T-helper 1 cell treated with Interleukin-12 subunit alpha and Interleukin-12 subunit beta and Interleukin-4 antibody, amounts not matched to agents 30 μg/mL and 1 μg/mL, for 36 hours (primary cell): ENCODE measurements around the gene STARD5.
"Not testable (repeated sequence)": the region's sequence is repeated elsewhere in the genome, so short reads cannot be mapped to it uniquely, and the experiment has no call there.

Source experiments
- H3K27ac Mint-ChIP-seq: one replicate; pipeline ENCODE4 v1.8.0; 2021; ENCODE audit warnings: mild to moderate bottlenecking, mixed read lengths
- H3K27me3 Mint-ChIP-seq: one replicate; pipeline ENCODE4 v1.8.0; 2021; ENCODE audit warnings: low read depth, mixed read lengths
- H3K36me3 Mint-ChIP-seq: one replicate; pipeline ENCODE4 v1.8.0; 2021; ENCODE audit warnings: low read depth, mixed read lengths
- H3K4me1 Mint-ChIP-seq: one replicate; pipeline ENCODE4 v1.8.0; 2021; ENCODE audit warnings: low read depth, mixed read lengths
- H3K4me3 Mint-ChIP-seq: one replicate; pipeline ENCODE4 v1.8.0; 2021; ENCODE audit warnings: mild to moderate bottlenecking, moderate library complexity, mixed read lengths
- H3K9me3 Mint-ChIP-seq: one replicate; pipeline ENCODE4 v1.8.0; 2021; ENCODE audit warnings: mixed read lengths

The STARD5 gene, protein sequence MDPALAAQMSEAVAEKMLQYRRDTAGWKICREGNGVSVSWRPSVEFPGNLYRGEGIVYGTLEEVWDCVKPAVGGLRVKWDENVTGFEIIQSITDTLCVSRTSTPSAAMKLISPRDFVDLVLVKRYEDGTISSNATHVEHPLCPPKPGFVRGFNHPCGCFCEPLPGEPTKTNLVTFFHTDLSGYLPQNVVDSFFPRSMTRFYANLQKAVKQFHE

GRCh38 chr15:81323944-81324881, at the start of gene STARD5:
TSS of gene STARD5 (minus strand) at chr15:81324141. CDS start at chr15:81324099, 42 bp downstream.
- H3K36me3 Mint-ChIP-seq = peaks cover 3% of the 10 kb centered on the region
- H3K9me3 Mint-ChIP-seq = no peaks in the 10 kb centered on the region
- no peaks in the 10 kb centered on the region for H3K27me3 Mint-ChIP-seq
- peak within 1 kb of the TSS; percentile 88 for H3K27ac Mint-ChIP-seq
- peaks cover 22% of the 10 kb centered on the region for H3K4me1 Mint-ChIP-seq
- peak within 1 kb of the TSS; percentile 98 for H3K4me3 Mint-ChIP-seq

DNA sequence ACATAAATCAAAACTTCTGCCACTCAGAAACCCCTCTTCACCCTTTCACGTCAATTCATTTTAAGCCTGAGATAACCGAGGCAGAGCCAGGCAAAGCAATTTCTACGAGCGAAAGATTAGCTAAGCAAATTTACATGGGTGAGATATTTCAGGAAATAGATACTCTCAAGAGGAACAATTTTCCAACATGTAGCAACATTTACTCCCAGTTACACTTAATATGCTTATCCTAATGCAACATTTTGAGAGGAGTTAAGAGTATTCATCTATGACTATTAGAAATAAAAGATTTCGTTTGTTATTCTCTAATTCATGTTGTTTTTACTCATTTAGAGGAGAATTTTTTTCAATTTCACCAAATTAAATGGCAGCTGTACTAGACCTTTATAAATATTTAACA, 49.2 kb upstream of the STARD5 start:
- Mint-ChIP-seq H3K4me3 (no peak overlapping the region), H3K9me3 (no peaks in the 10 kb centered on the region), H3K36me3 (no peaks in the 10 kb centered on the region), H3K4me1 (no peaks in the 10 kb centered on the region), H3K27ac (no peak overlapping the region), H3K27me3 (peaks cover 7% of the 10 kb centered on the region)

DNA sequence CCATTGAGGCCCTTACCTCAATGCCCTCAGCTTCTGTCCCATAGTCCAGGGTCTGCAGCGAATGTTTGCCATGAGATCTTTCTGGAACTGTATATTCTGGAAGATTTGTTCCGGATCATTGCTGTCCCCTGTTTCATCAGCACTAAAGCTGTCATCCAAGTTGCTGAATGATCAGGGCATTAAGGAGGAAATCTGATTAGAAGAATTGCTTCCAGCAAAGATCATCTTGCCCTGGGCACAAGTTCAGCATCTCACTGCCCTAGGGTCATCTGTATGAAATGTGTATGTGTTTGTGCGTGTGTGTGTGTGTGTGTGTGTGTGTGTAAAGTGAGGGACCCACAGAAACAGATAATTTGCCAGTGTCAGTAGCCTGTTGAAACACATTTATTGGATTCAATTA, 48.6 kb upstream of the STARD5 start:
- Mint-ChIP-seq H3K4me1 (no peaks in the 10 kb centered on the region), H3K4me3 (no peak overlapping the region), H3K27me3 (peaks cover 3% of the 10 kb centered on the region), H3K9me3 (no peaks in the 10 kb centered on the region), H3K36me3 (no peaks in the 10 kb centered on the region), H3K27ac (no peak overlapping the region)

- Mint-ChIP-seq H3K4me1 (no peaks in the 10 kb centered on the region), H3K4me3 (no peak overlapping the region), H3K27ac (no peak overlapping the region), H3K9me3 (no peaks in the 10 kb centered on the region), H3K36me3 (no peaks in the 10 kb centered on the region), H3K27me3 (peaks cover 5% of the 10 kb centered on the region)
Observed at GRCh38 chr15:81363718-81364500, 40.0 kb upstream of the STARD5 start.

DNA sequence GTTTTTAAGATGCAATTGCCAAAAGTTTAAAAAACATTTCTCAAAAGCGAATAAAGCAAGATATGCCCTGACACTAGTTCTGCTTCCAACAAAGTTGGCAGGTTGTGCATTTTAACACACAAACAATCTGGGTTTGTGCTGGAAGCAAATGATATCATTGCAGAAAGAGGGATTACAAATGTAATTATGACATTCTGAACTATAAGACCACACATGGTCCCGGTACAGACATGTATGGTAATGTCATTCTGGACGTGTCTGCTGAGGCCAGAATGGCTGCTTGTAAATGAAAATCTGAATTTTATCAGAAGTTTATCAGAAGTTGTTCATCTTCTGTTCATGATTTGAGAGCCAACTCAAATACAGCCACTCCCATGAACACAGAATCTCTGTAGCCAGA, 39.3 kb upstream of the STARD5 start:
- H3K4me1 Mint-ChIP-seq = no peaks in the 10 kb centered on the region
- no peaks in the 10 kb centered on the region for H3K36me3 Mint-ChIP-seq

DNA sequence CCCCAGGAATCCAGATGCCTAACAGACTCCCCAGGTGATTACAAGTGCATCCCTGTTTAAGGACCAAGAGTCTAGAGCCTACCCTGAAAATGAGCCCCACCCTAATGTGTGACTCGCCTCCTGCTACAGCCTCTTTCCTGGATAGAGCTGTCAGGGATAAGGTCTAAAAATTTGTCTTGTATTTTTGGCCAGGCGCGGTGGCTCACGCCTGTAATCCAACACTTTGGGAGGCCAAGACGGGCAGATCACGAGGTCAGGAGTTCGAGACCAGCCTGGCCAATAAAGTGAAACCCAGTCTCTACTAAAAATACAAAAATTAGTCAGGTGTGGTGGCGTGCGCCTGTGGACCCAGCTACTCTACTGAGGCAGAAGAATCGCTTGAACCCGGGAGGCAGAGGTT, 38.8 kb upstream of the STARD5 start:
- Mint-ChIP-seq H3K4me3 (no peak overlapping the region), H3K4me1 (no peaks in the 10 kb centered on the region), H3K9me3 (no peaks in the 10 kb centered on the region), H3K27ac (no peak overlapping the region), H3K27me3 (peaks cover 5% of the 10 kb centered on the region), H3K36me3 (no peaks in the 10 kb centered on the region)

More for the DNA sequence above, 39.3 kb upstream of the STARD5 start:
- no peaks in the 10 kb centered on the region for H3K9me3 Mint-ChIP-seq
- H3K27me3 Mint-ChIP-seq = peaks cover 5% of the 10 kb centered on the region
- H3K27ac Mint-ChIP-seq = no peak overlapping the region
- no peak overlapping the region for H3K4me3 Mint-ChIP-seq

DNA sequence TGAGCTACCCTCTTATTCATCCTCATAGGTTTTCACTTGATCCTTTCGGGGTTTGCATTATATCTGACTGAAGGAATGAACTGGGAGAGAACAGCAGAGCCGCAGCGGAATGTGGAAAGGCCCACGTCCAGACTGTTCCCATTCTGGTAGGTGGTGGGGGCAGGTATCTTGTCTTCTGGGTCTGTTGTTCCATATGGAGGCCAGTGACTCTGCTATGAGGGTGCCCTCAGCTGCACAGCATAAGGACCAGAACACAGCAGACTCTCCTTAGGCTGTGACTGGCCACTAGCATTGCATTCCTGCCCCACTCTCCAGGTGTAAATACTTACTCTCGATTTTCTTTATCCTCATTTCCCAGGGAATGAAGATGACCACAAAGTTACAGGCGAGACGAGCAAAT, 38.0 kb upstream of the STARD5 start:
- Mint-ChIP-seq H3K36me3 (no peaks in the 10 kb centered on the region), H3K27ac (no peak overlapping the region), H3K4me3 (no peak overlapping the region), H3K4me1 (no peaks in the 10 kb centered on the region), H3K9me3 (no peaks in the 10 kb centered on the region), H3K27me3 (peaks cover 8% of the 10 kb centered on the region)

- Mint-ChIP-seq H3K9me3 (no peaks in the 10 kb centered on the region), H3K27ac (no peak overlapping the region), H3K4me1 (no peaks in the 10 kb centered on the region), H3K27me3 (peaks cover 8% of the 10 kb centered on the region), H3K36me3 (no peaks in the 10 kb centered on the region), H3K4me3 (no peak overlapping the region)
Observed at GRCh38 chr15:81360491-81360890, 36.5 kb upstream of the STARD5 start.

- Mint-ChIP-seq H3K27me3 (peaks cover 11% of the 10 kb centered on the region), H3K4me1 (no peaks in the 10 kb centered on the region), H3K27ac (no peak overlapping the region), H3K9me3 (no peaks in the 10 kb centered on the region), H3K4me3 (no peak overlapping the region), H3K36me3 (no peaks in the 10 kb centered on the region)
Observed at GRCh38 chr15:81358248-81358647, 34.3 kb upstream of the STARD5 start.

DNA sequence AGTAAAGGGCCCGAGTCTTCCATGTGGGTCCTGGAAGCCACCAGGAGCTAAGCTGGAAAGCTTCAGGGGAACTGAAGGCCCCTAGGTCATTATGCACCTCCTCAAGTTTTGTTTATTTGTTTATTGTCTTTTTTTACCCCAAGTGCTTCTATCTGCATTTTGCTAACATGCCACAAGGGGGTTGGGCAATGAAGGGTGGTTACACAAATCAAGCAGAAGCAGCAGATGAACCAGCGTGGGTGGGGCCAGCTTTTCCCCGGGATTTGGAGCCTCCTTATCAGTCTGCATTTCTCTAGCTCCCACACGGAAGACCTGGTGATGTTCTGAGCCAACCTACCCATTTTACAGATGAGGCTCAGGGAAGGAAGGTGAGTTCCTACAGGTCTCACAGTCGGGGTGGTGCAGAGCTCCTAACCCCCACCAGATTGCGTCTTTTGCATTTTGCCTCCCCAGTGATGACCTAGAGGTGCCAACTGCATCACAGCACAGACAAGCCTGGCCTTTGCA, 33.3 kb upstream of the STARD5 start:
- Mint-ChIP-seq H3K9me3 (no peaks in the 10 kb centered on the region), H3K4me1 (no peaks in the 10 kb centered on the region), H3K27me3 (peaks cover 11% of the 10 kb centered on the region), H3K36me3 (no peaks in the 10 kb centered on the region), H3K27ac (no peak overlapping the region), H3K4me3 (no peak overlapping the region)

DNA sequence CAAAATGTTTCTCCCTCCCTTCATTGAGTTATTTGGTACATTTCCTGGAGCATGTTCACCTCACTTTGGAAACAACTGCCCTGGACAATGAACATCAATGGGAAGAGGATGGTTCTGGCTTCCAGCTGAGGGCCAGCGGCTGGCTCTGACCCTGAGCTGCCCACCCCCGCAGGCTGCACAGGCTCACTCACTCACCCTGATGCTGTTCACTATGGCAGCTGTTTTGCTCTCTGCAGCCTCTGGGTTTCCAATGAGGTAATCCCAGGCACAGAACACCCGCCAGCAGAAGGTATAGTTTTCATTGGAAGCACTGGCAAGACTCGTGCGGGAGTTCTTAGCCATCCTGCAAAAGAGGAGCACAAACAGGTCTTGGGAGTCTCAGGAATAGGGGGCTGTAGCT, 32.3 kb upstream of the STARD5 start:
- Mint-ChIP-seq H3K27ac (no peak overlapping the region), H3K4me3 (no peak overlapping the region), H3K9me3 (no peaks in the 10 kb centered on the region), H3K36me3 (no peaks in the 10 kb centered on the region), H3K4me1 (no peaks in the 10 kb centered on the region), H3K27me3 (peaks cover 11% of the 10 kb centered on the region)

- no peaks in the 10 kb centered on the region for H3K36me3 Mint-ChIP-seq
- no peak overlapping the region for H3K4me3 Mint-ChIP-seq
- no peaks in the 10 kb centered on the region for H3K9me3 Mint-ChIP-seq
- H3K27me3 Mint-ChIP-seq = peaks cover 7% of the 10 kb centered on the region
- H3K4me1 Mint-ChIP-seq = no peaks in the 10 kb centered on the region
- H3K27ac Mint-ChIP-seq = no peak overlapping the region
Observed at GRCh38 chr15:81351651-81352050, 27.7 kb upstream of the STARD5 start.

DNA sequence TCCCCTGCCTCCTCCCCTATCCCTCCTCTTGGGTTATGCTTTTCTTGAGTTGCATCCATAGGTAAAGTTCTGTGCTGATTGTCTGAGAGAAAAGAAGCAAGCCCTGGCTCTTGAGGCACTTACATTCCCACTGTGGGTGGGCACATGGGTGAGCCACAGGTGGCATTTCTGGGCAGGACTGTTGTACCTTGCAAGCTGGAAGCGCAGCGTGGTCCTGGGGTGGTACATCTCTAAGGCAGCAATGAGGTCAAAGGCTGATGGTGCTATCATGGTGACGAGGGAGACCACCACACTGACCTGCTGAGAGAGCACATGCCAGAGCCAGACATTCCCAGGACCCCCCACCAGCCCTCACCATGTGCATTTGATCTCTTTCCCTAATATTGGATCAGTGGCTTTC, 25.3 kb upstream of the STARD5 start:
- H3K4me1 Mint-ChIP-seq = no peaks in the 10 kb centered on the region
- no peaks in the 10 kb centered on the region for H3K36me3 Mint-ChIP-seq
- H3K9me3 Mint-ChIP-seq = no peaks in the 10 kb centered on the region
- no peak overlapping the region for H3K27ac Mint-ChIP-seq
- no peak overlapping the region for H3K4me3 Mint-ChIP-seq
- H3K27me3 Mint-ChIP-seq = peaks cover 7% of the 10 kb centered on the region

- not testable (repeated sequence) for H3K27ac Mint-ChIP-seq, H3K36me3 Mint-ChIP-seq, H3K4me3 Mint-ChIP-seq, H3K27me3 Mint-ChIP-seq, H3K9me3 Mint-ChIP-seq, H3K4me1 Mint-ChIP-seq
Observed at GRCh38 chr15:81348691-81349090, 24.8 kb upstream of the STARD5 start.
